GM12891 (cell line): ENCODE results near the gene TRPM8.

Experiments used
- POLR2A ChIP-seq: IDR thresholded peaks from 2 replicates; pipeline ENCODE4 v1.6.1; 2011; ENCODE audit warnings: low read depth, low read length, control low read depth
- POLR2AphosphoS5 ChIP-seq: IDR thresholded peaks from 2 replicates; pipeline ENCODE4 v1.6.1; 2011; ENCODE audit warnings: low read depth, low read length, control low read depth
- SPI1 ChIP-seq: IDR thresholded peaks from 2 replicates; pipeline ENCODE4 v1.6.1; 2011; ENCODE audit warnings: low read depth, low read length, control low read depth
- TAF1 ChIP-seq: IDR thresholded peaks from 2 replicates; pipeline ENCODE4 v1.6.1; 2011; ENCODE audit warnings: low read depth, low read length, control low read depth

GRCh38 chr2:233871432-233871831 lies 45.7 kb upstream of the TRPM8 start:
- TF ChIP-seq POLR2A (no peak), POLR2AphosphoS5 (no peak), TAF1 (no peak), SPI1 (no peak)
